ENCODE measurements around the gene PLXND1.

PLXND1 gene

GRCh38 chr3:129592381-129593131 lies 13.9 kb downstream of the PLXND1 start:
- FAIRE-seq, result no peak
- DNase-seq (ENCODE audit: extremely low spot score, insufficient read length, low read depth), result no peak

GRCh38 chr3:129591932-129592331 lies 14.5 kb downstream of the PLXND1 start:
- DNase-seq (ENCODE audit: extremely low spot score, insufficient read length, low read depth) (no peak), FAIRE-seq (no peak)

GRCh38 chr3:129590215-129590614 lies 16.3 kb downstream of the PLXND1 start:
- no peak for FAIRE-seq
- DNase-seq (ENCODE audit: extremely low spot score, insufficient read length, low read depth), result no peak

- no peak for FAIRE-seq
- no peak for DNase-seq (ENCODE audit: extremely low spot score, insufficient read length, low read depth)
Measured at GRCh38 chr3:129587566-129588210, 18.8 kb downstream of the PLXND1 start.

- DNase-seq (ENCODE audit: extremely low spot score, insufficient read length, low read depth), result no peak
- no peak for FAIRE-seq
Measured at GRCh38 chr3:129586746-129587430, 19.6 kb downstream of the PLXND1 start.

GRCh38 chr3:129585949-129586657 lies 20.4 kb downstream of the PLXND1 start:
- DNase-seq (ENCODE audit: extremely low spot score, insufficient read length, low read depth), result no peak
- no peak for FAIRE-seq

GRCh38 chr3:129584631-129585030 lies 21.8 kb downstream of the PLXND1 start:
- DNase-seq (ENCODE audit: extremely low spot score, insufficient read length, low read depth) (no peak), FAIRE-seq (no peak)

GRCh38 chr3:129583289-129583688 lies 23.2 kb downstream of the PLXND1 start:
- DNase-seq (ENCODE audit: extremely low spot score, insufficient read length, low read depth) (no peak), FAIRE-seq (no peak)

- no peak for FAIRE-seq
- no peak for DNase-seq (ENCODE audit: extremely low spot score, insufficient read length, low read depth)
Measured at GRCh38 chr3:129582799-129583198, 23.7 kb downstream of the PLXND1 start.

GRCh38 chr3:129581623-129582022 lies 24.9 kb downstream of the PLXND1 start:
- no peak for DNase-seq (ENCODE audit: extremely low spot score, insufficient read length, low read depth)
- FAIRE-seq, result no peak

- DNase-seq (ENCODE audit: extremely low spot score, insufficient read length, low read depth), result no peak
- FAIRE-seq, result no peak
Measured at GRCh38 chr3:129579991-129580390, 26.5 kb downstream of the PLXND1 start.

- FAIRE-seq (peak; percentile 62), DNase-seq (ENCODE audit: extremely low spot score, insufficient read length, low read depth) (peak; percentile 23)
Measured at GRCh38 chr3:129577925-129578786, 28.3 kb downstream of the PLXND1 start.

- FAIRE-seq (no peak), DNase-seq (ENCODE audit: extremely low spot score, insufficient read length, low read depth) (no peak)
Measured at GRCh38 chr3:129577366-129577765, 29.1 kb downstream of the PLXND1 start.

- DNase-seq (ENCODE audit: extremely low spot score, insufficient read length, low read depth), result peak; percentile 48
- FAIRE-seq, result peak; percentile 75
Measured at GRCh38 chr3:129576514-129577352, 29.7 kb downstream of the PLXND1 start.

- FAIRE-seq, result no peak
Measured at GRCh38 chr3:129575997-129576384, 30.5 kb downstream of the PLXND1 start.

GRCh38 chr3:129575233-129575996 lies 31.1 kb downstream of the PLXND1 start:
- no peak for DNase-seq (ENCODE audit: extremely low spot score, insufficient read length, low read depth)
- FAIRE-seq, result no peak

More at GRCh38 chr3:129575997-129576384, 30.5 kb downstream of the PLXND1 start:
- no peak for DNase-seq (ENCODE audit: extremely low spot score, insufficient read length, low read depth)

GRCh38 chr3:129574206-129574605 lies 32.3 kb downstream of the PLXND1 start:
- DNase-seq (ENCODE audit: extremely low spot score, insufficient read length, low read depth), result no peak
- FAIRE-seq, result no peak

- no peak for FAIRE-seq
- no peak for DNase-seq (ENCODE audit: extremely low spot score, insufficient read length, low read depth)
Measured at GRCh38 chr3:129573493-129573892, 33.0 kb downstream of the PLXND1 start.
